GM18867 (cell line): ENCODE measurements around the gene PADI1.

Experiments
- ATAC-seq: cut with Tn5 transposase; IDR thresholded peaks from one replicate; pipeline ENCODE4 v1.9.1; 2021; ENCODE audit warnings: mild to moderate bottlenecking, moderate library complexity; ENCODE audit not compliant: unreplicated experiment

PADI1 gene, protein sequence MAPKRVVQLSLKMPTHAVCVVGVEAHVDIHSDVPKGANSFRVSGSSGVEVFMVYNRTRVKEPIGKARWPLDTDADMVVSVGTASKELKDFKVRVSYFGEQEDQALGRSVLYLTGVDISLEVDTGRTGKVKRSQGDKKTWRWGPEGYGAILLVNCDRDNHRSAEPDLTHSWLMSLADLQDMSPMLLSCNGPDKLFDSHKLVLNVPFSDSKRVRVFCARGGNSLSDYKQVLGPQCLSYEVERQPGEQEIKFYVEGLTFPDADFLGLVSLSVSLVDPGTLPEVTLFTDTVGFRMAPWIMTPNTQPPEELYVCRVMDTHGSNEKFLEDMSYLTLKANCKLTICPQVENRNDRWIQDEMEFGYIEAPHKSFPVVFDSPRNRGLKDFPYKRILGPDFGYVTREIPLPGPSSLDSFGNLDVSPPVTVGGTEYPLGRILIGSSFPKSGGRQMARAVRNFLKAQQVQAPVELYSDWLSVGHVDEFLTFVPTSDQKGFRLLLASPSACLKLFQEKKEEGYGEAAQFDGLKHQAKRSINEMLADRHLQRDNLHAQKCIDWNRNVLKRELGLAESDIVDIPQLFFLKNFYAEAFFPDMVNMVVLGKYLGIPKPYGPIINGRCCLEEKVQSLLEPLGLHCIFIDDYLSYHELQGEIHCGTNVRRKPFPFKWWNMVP

DNA sequence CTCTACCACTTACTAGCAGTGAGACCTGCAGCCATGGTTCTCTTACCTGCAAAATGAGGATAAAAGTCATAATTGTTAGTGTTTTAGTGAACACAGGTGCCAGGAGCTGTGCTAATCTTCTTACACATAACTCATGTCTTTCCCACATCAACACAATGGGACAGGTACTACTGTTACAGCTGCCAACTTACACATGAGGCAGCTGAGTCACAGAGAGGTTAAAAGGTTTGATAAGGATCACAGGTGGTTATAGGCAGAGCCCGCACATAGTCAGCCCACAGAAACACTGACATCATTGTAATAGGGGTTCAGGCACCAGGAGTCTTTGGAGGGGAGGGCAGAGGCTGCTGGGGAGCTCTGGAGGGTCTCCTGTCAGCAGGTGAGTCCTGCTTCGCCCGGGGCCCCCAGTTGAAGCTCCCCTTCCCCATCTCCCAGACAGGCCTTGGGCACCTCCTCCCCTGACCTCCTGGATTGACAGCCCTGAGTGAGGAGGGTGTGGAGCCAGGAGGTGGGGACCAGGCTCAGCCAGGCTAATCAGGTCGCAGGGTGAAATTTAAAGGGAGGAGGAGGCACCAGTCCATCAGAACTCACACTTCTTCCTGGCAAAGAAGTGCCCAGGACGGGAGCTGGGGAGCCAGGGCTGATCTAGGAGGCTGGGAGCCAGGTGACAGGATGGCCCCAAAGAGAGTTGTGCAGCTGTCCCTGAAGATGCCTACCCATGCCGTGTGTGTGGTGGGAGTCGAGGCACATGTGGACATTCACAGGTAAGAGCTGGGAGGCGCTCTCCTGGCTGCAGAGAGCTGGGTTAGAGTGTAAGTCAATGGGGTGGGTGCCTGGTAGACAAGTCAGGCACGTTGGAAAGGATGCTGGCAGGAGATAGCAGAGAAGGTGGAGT is at the start of gene PADI1:
Gene PADI1, plus strand, starts transcription at position 583 of the 895 bp plus-strand sequence. Its CDS starts 90 bp downstream, at position 673.
- no peak for ATAC-seq

DNA sequence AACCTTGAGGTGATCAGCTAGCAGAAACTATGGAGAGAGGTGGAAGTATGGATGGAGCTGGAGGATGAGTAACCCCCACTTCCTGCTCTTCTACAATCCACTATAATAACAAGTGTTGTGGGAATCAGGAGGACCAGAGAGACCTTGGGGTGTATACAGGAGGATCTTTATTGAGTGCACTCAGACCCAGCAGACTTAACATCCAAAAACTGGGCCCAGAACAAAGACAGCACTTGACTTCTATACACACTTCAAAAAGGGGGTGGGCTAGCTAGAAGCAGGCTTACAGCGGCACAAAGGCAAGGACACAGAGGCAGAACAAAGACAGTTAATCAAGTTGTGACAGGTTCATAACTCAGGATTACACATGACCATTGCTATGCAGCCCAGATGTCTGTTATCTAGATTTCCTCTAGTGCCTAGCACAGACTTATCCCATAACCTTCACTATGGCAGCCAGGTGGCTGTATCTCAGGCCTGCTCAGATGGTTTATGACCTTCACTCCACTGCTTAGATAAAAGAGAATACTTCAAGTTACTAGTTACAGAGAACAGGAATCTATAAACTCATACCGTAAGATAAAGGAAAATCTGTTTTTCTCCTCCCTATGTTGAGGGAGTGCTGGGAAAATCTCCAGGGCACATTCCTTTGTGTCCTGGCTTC is 49.5 kb upstream of the PADI1 start:
- no peak for ATAC-seq

DNA sequence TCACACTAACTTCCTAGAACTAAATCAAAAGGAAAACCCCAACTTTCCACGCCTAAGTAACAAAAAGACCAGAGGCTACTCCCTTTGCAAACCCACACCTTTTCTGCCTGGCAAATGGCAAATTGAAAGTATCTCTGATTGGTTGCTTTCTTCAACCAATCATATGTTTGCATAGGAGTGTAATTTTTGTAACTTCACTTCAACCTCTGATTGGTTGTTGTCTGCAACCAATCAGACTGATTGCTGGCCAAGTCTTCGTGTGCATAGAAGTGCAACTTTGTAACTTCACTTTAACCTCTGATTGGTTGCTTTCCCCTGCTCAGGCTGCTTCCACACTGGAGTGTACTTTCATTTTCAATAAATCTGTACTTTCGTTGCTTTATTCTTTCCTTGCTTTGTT is 48.8 kb upstream of the PADI1 start:
- ATAC-seq: no peak

DNA sequence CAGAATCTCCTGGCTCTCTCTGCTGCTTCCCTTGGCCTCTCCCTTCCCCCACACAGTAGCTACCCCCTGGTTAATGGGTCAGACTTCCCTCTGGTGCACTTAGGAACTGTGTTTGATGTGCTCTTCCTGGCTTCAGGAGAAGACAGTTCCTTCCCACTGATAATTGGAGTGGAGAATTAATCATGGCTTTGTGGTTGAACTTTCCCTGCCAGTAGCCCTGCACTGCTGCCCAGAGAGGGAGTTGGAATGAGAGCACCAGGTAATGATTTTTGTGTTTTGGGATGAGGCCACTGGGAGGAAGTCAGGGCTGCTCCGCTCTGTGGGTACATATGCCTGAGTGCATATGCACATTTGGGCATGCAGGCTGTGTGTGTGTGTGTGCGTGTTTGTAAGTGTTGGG is 46.0 kb upstream of the PADI1 start:
- no peak for ATAC-seq

DNA sequence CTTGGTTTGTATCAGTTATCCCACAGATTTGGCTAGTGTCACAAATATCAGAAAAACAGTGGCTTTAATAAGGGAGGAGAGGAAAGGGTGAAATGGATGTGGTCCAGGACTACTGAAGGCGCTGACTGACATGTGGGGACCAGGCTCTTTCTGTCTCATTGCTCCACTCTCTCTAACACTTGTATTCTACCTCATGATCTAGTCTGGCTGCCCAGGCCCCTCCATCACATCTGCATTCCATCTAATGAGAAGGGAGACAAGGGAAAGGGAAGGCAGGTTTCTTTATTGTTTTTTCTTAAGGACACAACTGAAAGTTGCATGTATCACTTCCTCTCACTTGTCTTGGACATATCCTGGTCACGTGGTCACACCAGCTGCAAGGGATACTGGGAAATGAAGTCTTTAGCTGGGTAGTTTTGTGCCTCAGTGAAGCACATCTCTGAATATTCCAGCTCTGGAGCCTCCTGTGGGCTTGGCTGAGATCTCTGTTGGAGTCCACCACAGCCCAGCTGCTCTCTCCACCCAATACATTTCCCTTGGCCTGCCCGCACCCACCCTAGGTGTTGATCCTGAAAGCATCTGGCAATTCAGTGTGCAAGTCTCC is 43.7 kb upstream of the PADI1 start:
- ATAC-seq: no peak

DNA sequence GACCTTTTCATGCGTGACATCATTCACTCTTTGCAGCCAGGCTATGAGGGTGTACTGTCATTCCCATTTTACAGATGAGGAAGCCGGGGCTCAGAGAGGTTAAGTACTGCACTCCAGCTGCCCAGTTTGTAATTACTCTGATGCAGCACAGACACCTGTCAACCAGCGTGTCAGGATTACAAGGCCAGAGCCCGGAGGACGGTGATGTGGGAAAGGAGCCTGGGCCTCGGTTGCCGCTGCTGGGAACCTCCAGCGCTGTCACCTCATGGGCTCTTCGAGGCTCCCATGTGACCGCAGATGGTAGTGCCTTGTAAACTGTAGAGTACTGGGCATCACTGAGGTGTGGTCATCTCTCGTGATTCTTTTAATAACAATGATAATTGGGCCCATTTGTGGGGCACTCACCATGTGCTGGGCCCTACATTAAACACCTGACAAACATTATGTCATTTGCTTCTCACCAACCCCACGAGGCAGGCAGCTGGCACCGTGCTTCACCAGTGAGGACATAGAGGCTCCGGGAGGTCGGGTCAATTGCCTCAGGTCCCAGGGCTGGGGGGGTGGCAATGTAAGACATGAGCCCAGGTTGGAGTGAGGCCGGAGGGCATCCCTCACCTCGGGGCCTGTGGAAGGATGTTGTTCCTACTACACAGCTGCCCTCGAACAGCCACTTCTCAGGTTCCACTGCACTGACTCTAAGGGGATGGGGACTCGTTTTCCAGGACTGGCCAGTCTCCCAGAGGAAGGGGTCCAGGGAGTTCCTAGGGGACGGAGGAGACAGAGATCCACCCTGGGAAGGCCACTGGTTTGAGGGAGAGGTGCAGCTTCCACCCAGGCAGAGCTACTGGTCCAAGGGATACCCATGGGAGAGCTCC is 42.8 kb upstream of the PADI1 start:
- ATAC-seq: no peak

DNA sequence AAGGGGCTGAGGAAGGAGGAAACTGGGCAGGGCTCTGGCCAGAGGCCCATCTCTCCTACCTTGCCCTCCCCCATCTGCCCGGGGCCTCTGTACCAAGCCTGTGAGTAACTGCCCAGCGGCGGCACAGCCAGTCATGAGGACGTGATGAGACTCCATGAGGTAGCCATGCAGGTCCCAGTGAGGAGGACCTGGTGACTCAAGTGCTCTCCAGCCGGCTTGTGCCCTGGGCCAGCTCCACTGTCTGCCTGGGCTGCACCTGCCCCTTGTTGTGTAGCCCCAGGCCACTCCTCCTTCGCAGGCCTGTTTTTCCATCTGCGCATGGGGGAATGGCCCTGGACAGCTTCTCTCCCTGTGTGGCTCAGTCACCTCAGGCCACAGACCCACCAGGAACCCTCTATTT is 42.0 kb upstream of the PADI1 start:
- ATAC-seq: no peak

DNA sequence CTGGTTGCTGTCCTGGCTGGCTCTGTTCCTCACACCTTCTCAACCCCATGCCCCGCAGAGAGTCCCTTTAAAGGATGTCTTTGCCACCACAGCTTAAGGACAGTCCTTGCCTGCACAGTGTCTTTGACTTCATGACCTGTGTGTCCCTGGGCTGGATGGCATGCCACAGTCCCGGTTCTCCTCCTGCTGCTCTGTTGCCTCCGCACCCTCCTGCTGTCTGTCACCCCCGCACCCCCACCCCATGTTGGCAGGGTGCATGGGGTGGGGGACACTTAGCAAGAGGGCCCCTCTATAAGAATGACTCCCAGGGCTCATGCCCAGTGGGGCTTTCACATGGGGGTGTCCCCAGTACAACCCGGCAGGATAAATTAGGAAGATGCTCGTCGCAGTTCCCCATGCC is 41.6 kb upstream of the PADI1 start:
- no peak for ATAC-seq

DNA sequence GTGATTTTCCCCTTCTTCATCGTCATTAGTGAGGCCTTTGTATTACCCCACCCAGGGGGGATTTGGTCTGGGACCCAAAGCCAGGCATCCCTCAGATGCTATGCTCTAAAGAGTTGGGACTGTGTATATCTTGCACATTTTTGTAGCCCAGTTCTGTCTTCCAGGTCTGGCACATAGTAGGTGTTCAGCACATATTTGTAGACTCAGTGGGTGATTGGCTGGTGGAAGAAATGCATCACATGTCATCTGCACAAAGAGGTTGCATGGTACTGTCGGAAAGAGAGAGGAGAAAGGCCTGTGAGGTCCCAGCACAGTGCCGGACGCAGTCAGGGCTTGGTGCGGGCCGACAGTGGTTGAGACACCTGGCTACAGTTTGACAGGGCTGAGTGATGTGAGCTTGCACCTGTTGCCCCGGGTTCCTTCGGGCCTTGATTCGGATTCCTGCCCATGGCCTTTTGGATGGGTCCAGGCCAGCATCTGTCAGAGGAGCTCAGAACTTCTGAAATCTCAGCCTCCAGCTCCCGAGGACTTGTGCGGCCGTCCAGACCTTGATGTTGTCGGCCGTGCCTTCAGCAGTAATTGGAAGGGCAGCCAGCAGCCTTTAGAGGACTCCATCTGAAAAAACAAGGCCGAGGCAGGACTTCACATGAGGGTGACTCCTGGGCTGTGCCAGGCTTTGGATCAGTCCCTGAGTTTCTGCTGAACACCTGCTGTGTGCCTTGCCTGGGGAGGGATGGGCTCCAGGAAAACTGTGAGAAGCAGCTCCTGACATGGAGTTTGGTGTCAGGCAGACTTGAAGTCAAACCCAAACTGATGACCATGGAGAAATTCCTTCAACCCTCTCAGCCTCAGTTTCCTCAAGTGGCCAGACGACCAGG is 40.9 kb upstream of the PADI1 start:
- ATAC-seq: no peak

DNA sequence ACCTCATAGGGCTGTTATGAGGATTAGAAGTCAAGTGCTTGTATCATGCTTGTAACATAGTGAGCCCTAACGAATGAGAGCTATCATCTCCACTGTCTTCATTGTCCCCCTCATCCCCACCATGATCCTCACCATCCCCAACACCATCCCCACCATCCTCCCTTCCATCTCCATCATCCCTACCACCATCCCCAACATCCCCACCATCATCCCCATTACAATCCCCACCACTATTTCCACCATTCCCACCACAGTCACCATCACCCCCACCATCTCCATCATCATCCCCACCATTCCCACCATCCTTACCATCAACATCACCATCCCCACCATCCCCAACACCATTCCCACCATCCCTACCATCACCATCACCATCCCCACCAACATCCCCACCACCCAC is 39.1 kb upstream of the PADI1 start:
- no peak for ATAC-seq

DNA sequence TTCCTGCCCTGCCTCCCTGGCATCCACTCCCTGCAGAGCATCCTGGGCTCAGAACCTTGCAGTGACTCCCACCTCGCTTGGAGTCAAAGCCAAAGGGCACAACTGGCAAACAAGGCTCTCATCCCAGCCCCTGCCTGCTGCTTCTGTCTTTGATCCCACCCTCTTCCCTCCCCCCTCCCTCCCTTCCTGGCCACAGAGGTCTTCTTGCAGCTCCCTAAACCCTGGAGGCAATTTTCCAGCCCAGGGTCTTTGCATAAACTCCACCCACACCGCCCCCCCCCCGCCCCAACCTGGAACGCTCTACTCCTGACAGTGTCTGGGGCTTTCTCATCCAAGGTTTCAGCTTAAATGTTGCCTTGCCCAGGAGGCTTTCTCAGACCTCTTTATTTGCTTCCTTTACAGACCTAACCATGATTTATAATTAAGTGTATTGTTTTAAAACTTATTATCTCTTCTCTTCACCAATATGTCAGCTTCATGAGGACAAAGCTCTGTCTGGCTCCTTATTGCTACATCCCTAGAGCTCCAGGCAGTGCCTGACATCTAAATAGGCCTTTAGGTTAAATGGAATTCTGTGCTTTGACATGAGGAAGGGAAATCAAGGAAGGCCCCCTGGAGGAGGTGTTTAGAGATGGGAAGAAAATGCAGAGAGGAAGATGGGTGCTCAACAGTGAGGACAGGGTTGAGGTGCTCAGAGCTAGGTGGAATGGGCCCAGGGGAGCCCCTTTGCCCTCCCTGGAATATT is 37.7 kb upstream of the PADI1 start:
- no peak for ATAC-seq

DNA sequence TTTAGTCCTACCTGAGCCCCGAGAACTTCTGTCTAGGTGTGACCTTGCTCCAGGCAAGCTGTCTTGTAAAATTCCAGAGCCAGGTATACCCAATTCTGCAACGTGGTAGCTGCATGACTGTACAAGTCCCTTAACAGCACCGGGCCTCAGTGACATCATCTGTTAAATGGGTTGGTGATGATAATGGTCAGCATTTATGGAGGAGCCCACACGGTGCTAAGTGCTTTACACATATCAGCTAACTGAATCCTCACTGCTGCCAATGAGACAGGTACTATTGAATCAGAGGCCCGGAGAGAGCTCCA is 37.2 kb upstream of the PADI1 start:
- ATAC-seq: no peak

DNA sequence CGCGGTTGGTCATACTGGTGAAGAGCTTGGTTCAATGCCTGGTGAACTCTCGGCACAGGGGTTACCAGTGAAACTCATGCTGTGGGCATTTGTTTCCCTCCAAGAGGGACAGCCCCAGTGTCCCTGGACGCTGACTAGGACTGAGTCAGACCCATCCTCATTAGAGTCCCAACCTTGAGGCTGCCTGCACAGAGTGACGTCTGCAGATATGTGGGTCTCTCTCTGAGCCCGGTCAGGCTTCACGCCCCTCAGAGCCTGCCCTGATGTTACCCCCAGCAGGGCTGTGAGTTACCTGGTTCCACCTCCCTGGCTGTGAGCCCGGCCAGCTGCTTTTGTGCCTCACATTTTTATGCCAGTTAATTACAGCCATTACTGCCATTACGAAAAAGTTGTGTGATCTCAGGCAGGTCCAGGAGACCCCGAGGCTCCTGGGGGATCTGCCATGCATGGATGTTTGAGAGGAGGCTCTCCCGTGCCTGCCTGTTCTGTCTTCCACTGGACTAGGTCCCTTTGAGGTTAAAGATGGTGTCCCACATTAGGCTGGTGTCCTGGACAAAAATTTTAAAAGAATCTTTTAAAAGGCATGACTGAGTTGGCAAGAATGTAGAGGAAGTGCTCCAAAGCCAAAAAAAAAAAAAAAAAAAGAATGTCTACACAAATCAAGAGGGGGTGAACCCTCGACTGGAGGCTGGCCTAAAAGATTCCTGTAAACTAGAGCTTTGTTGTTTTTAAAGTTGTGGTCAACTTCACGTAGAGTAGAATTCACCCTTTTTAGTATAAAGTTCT is 36.6 kb upstream of the PADI1 start:
- no peak for ATAC-seq

DNA sequence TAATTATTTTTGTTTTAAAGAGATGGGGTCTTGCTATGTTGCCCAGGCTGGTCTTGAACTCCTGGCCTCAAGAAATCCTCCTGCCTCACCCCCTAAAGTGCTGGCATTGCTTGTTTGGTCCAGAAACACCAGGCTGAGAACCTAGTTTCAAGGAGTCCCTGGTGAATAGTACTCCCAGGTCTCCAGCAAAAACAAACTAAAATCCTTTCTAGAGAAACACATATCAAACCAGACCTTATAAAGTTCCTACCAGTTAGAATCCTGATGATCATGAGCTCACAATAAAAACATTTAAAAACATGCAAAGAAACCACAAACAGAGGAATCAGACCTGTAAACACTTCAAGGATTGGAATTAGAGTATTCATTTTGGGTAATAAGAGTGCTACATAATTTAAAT is 34.4 kb upstream of the PADI1 start:
- no peak for ATAC-seq

DNA sequence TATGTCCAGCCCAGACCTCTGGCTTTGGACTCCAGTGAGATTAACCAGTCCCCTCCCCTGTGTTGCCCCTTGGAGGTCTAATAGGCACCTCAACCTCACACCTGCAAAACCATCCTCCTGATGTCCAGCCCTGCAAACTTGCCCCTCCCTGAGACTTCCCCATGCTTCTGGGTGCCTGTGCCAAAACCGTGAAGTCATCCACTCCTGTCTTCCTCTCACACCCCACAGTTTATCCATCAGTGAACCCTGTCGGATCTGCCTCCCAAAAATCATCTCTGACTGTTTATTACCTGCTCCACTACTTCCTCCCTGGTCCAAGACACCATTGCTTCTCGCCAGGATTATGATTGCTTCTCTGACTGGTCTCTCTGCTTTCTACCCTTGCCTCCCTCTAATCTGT is 31.7 kb upstream of the PADI1 start:
- ATAC-seq: no peak

DNA sequence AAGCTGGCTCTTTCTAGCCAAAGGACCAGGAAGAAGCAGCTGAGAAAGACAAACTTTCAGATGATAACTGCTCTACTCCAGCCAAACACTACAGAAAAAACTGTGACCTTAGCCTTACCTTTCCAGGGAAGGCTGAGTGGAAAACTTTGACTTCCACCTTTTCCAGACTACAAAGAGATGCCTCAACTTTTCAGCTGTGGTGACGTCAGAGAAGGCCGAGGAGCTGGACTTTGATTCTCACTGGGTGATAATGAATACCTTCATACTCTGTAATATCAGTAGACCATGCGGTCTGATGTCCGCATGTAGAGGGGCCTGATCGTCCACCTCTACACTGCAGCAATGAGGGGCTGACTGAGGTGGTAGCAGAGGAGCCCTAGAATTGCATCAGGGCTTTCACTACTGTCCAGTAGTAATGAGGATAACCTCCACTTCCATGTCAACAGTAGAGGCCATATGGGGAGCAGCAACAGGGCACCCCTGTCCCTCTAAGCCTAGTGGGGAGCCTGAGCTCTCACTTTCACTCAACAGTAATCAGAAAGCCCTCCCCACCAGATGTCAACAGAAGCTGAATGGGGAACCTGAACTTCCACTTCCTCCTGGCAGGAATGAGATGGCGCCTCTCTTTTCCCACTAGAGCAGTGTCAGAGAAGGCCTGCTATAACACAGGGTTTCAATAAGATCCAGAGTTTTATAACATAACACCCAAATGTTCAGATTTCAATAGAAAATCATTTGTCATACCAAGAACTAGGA is 28.4 kb upstream of the PADI1 start:
- ATAC-seq: no peak

DNA sequence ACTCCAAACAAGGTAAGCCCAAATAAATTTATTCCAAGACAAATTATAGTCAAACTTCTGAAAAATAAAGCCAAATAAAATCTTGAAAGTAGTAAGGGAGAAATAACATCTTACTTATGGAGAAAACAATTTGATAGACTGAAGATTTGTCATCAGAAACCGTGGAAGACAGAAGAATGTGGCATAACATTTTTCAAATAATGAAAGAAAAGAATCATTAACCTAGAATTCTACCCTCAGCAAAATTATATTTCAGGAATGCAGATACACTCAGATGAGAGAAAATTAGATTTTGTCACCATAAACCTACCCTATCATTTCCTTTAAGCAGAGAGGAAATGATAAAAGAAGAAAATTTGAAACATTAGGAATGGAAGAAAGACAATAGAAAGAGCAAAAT is 27.3 kb upstream of the PADI1 start:
- no peak for ATAC-seq
